Activated T-cell treated with anti-CD3 and anti-CD28 coated beads, Interleukin-2, amount 50 U/mL, for 72 hours (primary cell): Measurements from ENCODE around the gene SBDS. TPM values are rescaled to one million over a fixed set of nuclear protein-coding genes. Genes with fewer than 3 reads are reported as not detected.

Experiments
- ATAC-seq, 2 donors: fragments of 150-1000 bp; cut with Tn5 transposase; replicated peaks in 1 of 2; 2 replicates each; pipeline ENCODE4 v1.10.0; 2021; ENCODE audit warnings: moderate library complexity in 2 of 2, mild to moderate bottlenecking in 1 of 2
- DNase-seq, 2 donors: peaks; one replicate each; pipeline ENCODE4 v3.0.0; 2021 to 2022; ENCODE audit warnings: mixed read lengths in 1 of 2
- H3K27ac Mint-ChIP-seq: one replicate; pipeline ENCODE4 v1.8.0; 2022; ENCODE audit warnings: mild to moderate bottlenecking, moderate library complexity, mixed read lengths
- H3K27me3 Mint-ChIP-seq: one replicate; pipeline ENCODE4 v1.8.0; 2022; ENCODE audit warnings: low read depth, mixed read lengths
- H3K36me3 Mint-ChIP-seq, 2 donors: one replicate each; pipeline ENCODE4 v1.8.0; 2022; ENCODE audit warnings: mixed read lengths in 2 of 2, mild to moderate bottlenecking in 1 of 2; ENCODE audit not compliant: insufficient read depth in 2 of 2
- H3K4me1 Mint-ChIP-seq: one replicate; pipeline ENCODE4 v1.8.0; 2022; ENCODE audit warnings: low read depth, mixed read lengths
- H3K4me3 Mint-ChIP-seq, 2 donors: one replicate each; pipeline ENCODE4 v1.8.0; 2022; ENCODE audit warnings: mild to moderate bottlenecking in 2 of 2, mixed read lengths in 2 of 2, moderate library complexity in 2 of 2
- H3K9me3 Mint-ChIP-seq, 2 donors: one replicate each; pipeline ENCODE4 v1.8.0; 2022; ENCODE audit warnings: mixed read lengths in 2 of 2
- total RNA-seq, 2 donors: library from RNA; stranded (reverse); gene quantifications; one replicate each; pipeline ENCODE4 v1.2.3, GENCODE V29; 2022

SBDS gene
- total RNA-seq, 2 donors from 2014 or later, result 82.8 to 88.3 TPM

GRCh38 chr7:66950311-66950710, 45.1 kb downstream of the SBDS start:
- Mint-ChIP-seq H3K36me3 (peaks cover 5 to 18% of the 10 kb centered on the region in 2 donors), H3K9me3 (no peaks in the 10 kb centered on the region), H3K4me1 (no peaks in the 10 kb centered on the region), H3K27ac (peak overlapping the region; percentile 25), H3K4me3 (no peak overlapping the region), H3K27me3 (no peaks in the 10 kb centered on the region)
- ATAC-seq, result no peak
- no peak for DNase-seq

GRCh38 chr7:66948480-66949109, 46.8 kb downstream of the SBDS start:
- H3K27ac Mint-ChIP-seq, result peak overlapping the region; percentile 54

GRCh38 chr7:66946545-66946944, 48.8 kb downstream of the SBDS start:
- Mint-ChIP-seq H3K27ac (no peak overlapping the region), H3K4me3 (no peak overlapping the region), H3K27me3 (no peaks in the 10 kb centered on the region), H3K9me3 (no peaks in the 10 kb centered on the region), H3K4me1 (no peaks in the 10 kb centered on the region), H3K36me3 (peaks cover 6 to 26% of the 10 kb centered on the region in 2 donors)
- DNase-seq (no peak), ATAC-seq (no peak)

More at GRCh38 chr7:66948480-66949109, 46.8 kb downstream of the SBDS start:
- peaks cover 6 to 26% of the 10 kb centered on the region in 2 donors for H3K36me3 Mint-ChIP-seq
- no peak overlapping the region for H3K4me3 Mint-ChIP-seq
- no peak for ATAC-seq
- no peaks in the 10 kb centered on the region for H3K4me1 Mint-ChIP-seq
- no peak for DNase-seq
- H3K27me3 Mint-ChIP-seq, result no peaks in the 10 kb centered on the region
- no peaks in the 10 kb centered on the region for H3K9me3 Mint-ChIP-seq

- Mint-ChIP-seq H3K4me3 (no peak overlapping the region), H3K4me1 (peaks cover 38% of the 10 kb centered on the region), H3K36me3 (peaks cover 5 to 16% of the 10 kb centered on the region in 2 donors), H3K9me3 (no peaks in the 10 kb centered on the region), H3K27ac (peak overlapping the region; percentile 20), H3K27me3 (no peaks in the 10 kb centered on the region)
- DNase-seq, result no peak
- ATAC-seq, result no peak
Measured at GRCh38 chr7:66939325-66939724, 56.1 kb downstream of the SBDS start.

- no peak for DNase-seq
- Mint-ChIP-seq H3K4me3 (no peak overlapping the region), H3K27ac (peak overlapping the region; percentile 72), H3K36me3 (peaks cover 8 to 12% of the 10 kb centered on the region in 2 donors), H3K9me3 (no peaks in the 10 kb centered on the region), H3K4me1 (peaks cover 49% of the 10 kb centered on the region), H3K27me3 (no peaks in the 10 kb centered on the region)
- ATAC-seq, result no peak
Measured at GRCh38 chr7:66937940-66938339, 57.4 kb downstream of the SBDS start.

Other genes starting within 250 kb of the SBDS start
- 10 to 100 TPM; 71.4 to 83.8 TPM for gene TMEM248, start 74.4 kb downstream of the SBDS start, total RNA-seq
- 10 to 100 TPM; 17.1 to 21.8 TPM for gene TYW1, start 1.2 kb upstream of the SBDS start, total RNA-seq